Measurements from ENCODE around the gene PCDHGA8.

PCDHGA8 gene

GRCh38 chr5:141354900-141355469 is 37.4 kb upstream of the PCDHGA8 start, which contains the start of gene PCDHGA4:
PCDHGA4 (plus strand) TSS chr5:141355021; CDS start chr5:141355108, 87 bp downstream.
- TF ChIP-seq TAF1 (IDR thresholded peaks at IDR 0.05; ENCODE audit: low read depth, low read length): no peak
- DNase-seq (ENCODE audit: insufficient read length, low spot score) (no peak), FAIRE-seq (no peak)

- TF ChIP-seq TAF1 (IDR thresholded peaks at IDR 0.05; ENCODE audit: low read depth, low read length): no peak
- TF ChIP-seq POLR2AphosphoS5 (IDR thresholded peaks at IDR 0.05; ENCODE audit: low read depth, low read length): no peak
- TF ChIP-seq POU2F2 (IDR thresholded peaks at IDR 0.05; ENCODE audit: low read depth, low read length): no peak
- TF ChIP-seq SPI1 (IDR thresholded peaks at IDR 0.05; ENCODE audit: low read depth, low read length): no peak
- TF ChIP-seq POLR2A (IDR thresholded peaks at IDR 0.05; ENCODE audit: low read depth, low read length): no peak
- no peak for TF ChIP-seq PAX5 (IDR thresholded peaks at IDR 0.05; ENCODE audit: insufficient read depth, low read length, severe bottlenecking)
- FAIRE-seq (no peak), DNase-seq (ENCODE audit: insufficient read length, low spot score) (no peak)
These were observed 36.8 kb upstream of the PCDHGA8 start for GRCh38 chr5:141355641-141356040.

GRCh38 chr5:141356133-141356532 is 36.3 kb upstream of the PCDHGA8 start:
- no peak for DNase-seq (ENCODE audit: insufficient read length, low spot score)
- TF ChIP-seq POLR2AphosphoS5 (IDR thresholded peaks at IDR 0.05; ENCODE audit: low read depth, low read length): no peak
- no peak for TF ChIP-seq SPI1 (IDR thresholded peaks at IDR 0.05; ENCODE audit: low read depth, low read length)
- TF ChIP-seq POLR2A (IDR thresholded peaks at IDR 0.05; ENCODE audit: low read depth, low read length): no peak
- TF ChIP-seq POU2F2 (IDR thresholded peaks at IDR 0.05; ENCODE audit: low read depth, low read length): no peak
- TF ChIP-seq PAX5 (IDR thresholded peaks at IDR 0.05; ENCODE audit: insufficient read depth, low read length, severe bottlenecking): no peak
- TF ChIP-seq TAF1 (IDR thresholded peaks at IDR 0.05; ENCODE audit: low read depth, low read length): no peak
- no peak for FAIRE-seq

DNA sequence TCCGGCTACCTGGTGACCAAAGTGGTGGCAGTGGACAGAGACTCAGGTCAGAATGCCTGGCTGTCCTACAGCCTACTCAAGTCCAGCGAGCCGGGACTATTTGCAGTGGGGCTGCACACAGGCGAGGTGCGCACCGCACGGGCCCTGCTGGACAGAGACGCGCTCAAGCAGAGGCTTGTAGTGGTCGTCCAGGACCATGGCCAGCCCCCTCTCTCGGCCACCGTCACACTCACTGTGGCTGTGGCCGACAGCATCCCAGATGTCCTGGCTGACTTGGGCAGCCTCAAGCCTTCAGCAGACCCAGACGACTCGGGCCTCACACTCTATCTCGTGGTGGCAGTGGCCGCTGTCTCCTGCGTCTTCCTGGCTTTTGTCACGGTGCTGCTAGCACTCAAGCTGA is 35.5 kb upstream of the PCDHGA8 start:
- DNase-seq (ENCODE audit: insufficient read length, low spot score) (no peak), FAIRE-seq (no peak)
- TF ChIP-seq TAF1 (IDR thresholded peaks at IDR 0.05; ENCODE audit: low read depth, low read length) (no peak), POLR2AphosphoS5 (IDR thresholded peaks at IDR 0.05; ENCODE audit: low read depth, low read length) (no peak), PAX5 (IDR thresholded peaks at IDR 0.05; ENCODE audit: insufficient read depth, low read length, severe bottlenecking) (no peak), POLR2A (IDR thresholded peaks at IDR 0.05; ENCODE audit: low read depth, low read length) (no peak), SPI1 (IDR thresholded peaks at IDR 0.05; ENCODE audit: low read depth, low read length) (no peak), POU2F2 (IDR thresholded peaks at IDR 0.05; ENCODE audit: low read depth, low read length) (no peak)

DNA sequence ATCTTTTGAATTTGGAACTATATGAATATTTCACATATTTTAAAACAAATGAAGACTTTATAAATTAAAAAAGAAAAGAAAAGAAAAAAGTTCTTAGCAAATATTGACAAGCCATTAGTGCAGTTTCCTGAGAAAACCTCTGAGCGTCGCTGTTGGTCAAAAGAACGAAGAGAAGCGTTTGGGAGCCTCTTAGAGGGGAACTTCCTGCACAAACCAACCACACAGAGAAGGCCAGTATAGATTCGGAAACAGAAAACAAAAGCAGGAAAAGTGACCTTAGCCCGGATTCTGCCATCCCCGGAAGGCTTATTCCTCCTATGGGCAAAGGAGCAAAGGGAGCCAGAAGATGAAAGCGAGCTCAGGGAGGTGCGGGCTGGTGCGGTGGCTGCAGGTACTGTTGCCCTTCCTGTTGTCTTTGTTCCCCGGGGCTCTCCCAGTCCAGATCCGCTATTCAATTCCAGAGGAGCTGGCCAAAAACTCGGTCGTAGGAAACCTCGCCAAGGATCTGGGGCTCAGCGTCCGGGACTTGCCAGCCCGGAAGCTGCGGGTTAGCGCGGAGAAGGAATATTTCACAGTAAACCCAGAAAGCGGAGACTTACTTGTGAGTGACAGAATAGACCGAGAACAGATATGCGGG is 32.5 kb upstream of the PCDHGA8 start, which contains the start of gene PCDHGB2:
PCDHGB2 (plus strand) TSS at position 205 of the 637 bp plus-strand sequence; CDS start at position 347, 142 bp downstream.
- DNase-seq (ENCODE audit: insufficient read length, low spot score) (peak; percentile 42), FAIRE-seq (peak; percentile 16)
- TF ChIP-seq POLR2A (IDR thresholded peaks at IDR 0.05; ENCODE audit: low read depth, low read length): no peak
- no peak for TF ChIP-seq POLR2AphosphoS5 (IDR thresholded peaks at IDR 0.05; ENCODE audit: low read depth, low read length)

DNA sequence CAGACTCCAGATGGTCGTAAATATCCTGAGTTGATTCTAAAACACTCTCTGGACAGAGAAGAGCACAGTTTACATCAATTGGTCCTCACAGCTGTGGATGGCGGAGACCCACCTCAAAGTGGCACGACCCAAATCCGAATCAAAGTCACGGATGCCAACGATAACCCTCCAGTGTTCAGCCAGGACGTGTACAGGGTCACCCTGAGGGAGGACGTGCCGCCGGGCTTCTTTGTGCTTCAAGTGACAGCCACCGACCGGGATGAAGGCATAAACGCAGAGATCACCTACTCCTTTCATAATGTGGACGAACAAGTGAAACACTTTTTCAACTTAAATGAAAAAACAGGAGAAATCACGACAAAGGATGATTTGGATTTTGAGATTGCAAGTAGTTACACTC is 31.7 kb upstream of the PCDHGA8 start:
- no peak for DNase-seq (ENCODE audit: insufficient read length, low spot score)

DNA sequence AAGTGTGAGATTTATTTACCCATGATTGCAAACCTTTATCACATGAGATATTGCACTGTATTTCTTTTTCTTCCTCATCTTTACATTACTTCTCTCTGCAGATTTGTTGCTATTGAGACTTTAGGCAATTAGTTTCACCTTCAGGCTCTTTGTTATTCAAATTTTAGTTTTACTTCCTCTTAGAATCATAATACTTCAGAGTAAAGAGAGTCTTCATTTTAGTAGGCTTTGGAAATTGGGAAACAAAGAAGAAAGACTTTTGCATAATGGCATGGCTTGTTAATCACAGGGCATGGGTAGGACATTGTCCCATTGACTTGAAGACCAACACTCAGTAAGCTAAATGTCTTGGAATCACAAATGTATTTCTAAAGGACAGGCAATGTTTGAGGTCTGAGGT is 29.7 kb upstream of the PCDHGA8 start:
- FAIRE-seq (no peak), DNase-seq (ENCODE audit: insufficient read length, low spot score) (no peak)
- TF ChIP-seq POU2F2 (IDR thresholded peaks at IDR 0.05; ENCODE audit: low read depth, low read length): no peak
- no peak for TF ChIP-seq PAX5 (IDR thresholded peaks at IDR 0.05; ENCODE audit: insufficient read depth, low read length, severe bottlenecking)
- no peak for TF ChIP-seq POLR2A (IDR thresholded peaks at IDR 0.05; ENCODE audit: low read depth, low read length)
- no peak for TF ChIP-seq SPI1 (IDR thresholded peaks at IDR 0.05; ENCODE audit: low read depth, low read length)
- no peak for TF ChIP-seq POLR2AphosphoS5 (IDR thresholded peaks at IDR 0.05; ENCODE audit: low read depth, low read length)
- no peak for TF ChIP-seq TAF1 (IDR thresholded peaks at IDR 0.05; ENCODE audit: low read depth, low read length)

More for the DNA sequence above, 31.7 kb upstream of the PCDHGA8 start:
- TF ChIP-seq PAX5 (IDR thresholded peaks at IDR 0.05; ENCODE audit: insufficient read depth, low read length, severe bottlenecking): no peak
- no peak for TF ChIP-seq TAF1 (IDR thresholded peaks at IDR 0.05; ENCODE audit: low read depth, low read length)
- no peak for FAIRE-seq

GRCh38 chr5:141363952-141364660 is 28.3 kb upstream of the PCDHGA8 start, which contains the start of gene PCDHGA5:
PCDHGA5 (plus strand) TSS chr5:141364162; CDS start chr5:141364331, 169 bp downstream.
- DNase-seq (ENCODE audit: insufficient read length, low spot score) (no peak), FAIRE-seq (no peak)
- TF ChIP-seq SPI1 (IDR thresholded peaks at IDR 0.05; ENCODE audit: low read depth, low read length) (no peak), TAF1 (IDR thresholded peaks at IDR 0.05; ENCODE audit: low read depth, low read length) (no peak), POU2F2 (IDR thresholded peaks at IDR 0.05; ENCODE audit: low read depth, low read length) (no peak), POLR2A (IDR thresholded peaks at IDR 0.05; ENCODE audit: low read depth, low read length) (no peak), PAX5 (IDR thresholded peaks at IDR 0.05; ENCODE audit: insufficient read depth, low read length, severe bottlenecking) (no peak), POLR2AphosphoS5 (IDR thresholded peaks at IDR 0.05; ENCODE audit: low read depth, low read length) (no peak)

DNA sequence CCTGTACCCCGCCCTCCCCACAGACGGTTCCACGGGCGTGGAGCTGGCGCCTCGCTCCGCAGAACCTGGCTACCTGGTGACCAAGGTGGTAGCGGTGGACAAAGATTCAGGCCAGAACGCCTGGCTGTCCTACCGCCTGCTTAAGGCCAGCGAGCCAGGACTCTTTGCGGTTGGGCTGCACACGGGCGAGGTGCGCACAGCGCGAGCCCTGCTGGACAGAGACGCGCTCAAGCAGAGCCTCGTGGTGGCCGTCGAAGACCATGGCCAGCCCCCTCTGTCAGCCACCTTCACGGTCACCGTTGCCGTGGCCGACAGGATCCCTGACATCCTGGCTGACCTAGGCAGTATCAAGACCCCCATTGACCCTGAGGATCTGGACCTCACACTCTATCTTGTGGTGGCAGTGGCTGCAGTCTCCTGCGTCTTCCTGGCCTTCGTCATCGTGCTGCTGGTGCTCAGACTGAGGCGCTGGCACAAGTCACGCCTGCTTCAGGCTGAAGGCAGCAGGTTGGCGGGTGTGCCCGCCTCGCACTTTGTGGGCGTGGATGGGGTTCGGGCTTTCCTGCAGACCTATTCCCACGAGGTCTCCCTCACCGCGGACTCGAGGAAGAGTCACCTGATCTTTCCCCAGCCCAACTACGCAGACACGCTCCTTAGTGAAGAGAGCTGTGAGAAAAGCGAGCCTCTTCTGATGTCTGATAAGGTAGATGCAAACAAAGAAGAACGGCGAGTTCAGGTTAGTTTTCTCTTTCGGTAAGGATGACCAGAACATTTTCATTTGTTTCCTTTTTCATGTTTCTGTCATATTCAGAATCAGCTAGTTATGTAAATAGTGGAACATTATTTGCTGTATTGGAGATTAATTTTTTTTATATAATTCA is 26.2 kb upstream of the PCDHGA8 start:
- no peak for TF ChIP-seq TAF1 (IDR thresholded peaks at IDR 0.05; ENCODE audit: low read depth, low read length)
- TF ChIP-seq PAX5 (IDR thresholded peaks at IDR 0.05; ENCODE audit: insufficient read depth, low read length, severe bottlenecking): no peak
- no peak for TF ChIP-seq POLR2AphosphoS5 (IDR thresholded peaks at IDR 0.05; ENCODE audit: low read depth, low read length)
- FAIRE-seq (no peak), DNase-seq (ENCODE audit: insufficient read length, low spot score) (no peak)
